ENCODE results near the gene USP34.

DNA sequence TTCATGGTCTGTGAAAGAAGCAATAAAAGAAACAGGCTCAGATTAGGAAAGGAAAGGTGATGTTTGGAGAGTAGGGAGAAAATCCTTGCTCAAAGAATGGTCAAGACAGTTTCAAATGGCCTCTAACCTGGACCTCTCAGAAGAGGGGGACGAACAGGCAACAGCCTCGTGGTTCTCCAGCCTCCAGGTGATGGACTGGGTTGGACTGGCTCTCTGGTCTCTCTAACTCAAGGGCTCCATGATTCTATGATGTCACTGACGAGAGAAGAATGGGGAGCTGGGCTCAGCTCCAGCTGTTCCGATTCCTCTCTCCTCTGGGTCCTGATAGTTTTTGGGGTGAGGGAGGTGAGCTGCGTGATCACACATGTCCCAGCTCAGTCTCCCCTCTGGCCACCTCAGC is 309.0 kb downstream of the USP34 start, which contains the start of gene C2orf74:
- TF ChIP-seq ZBTB44 (tag by site-specific recombination; IDR thresholded peaks at IDR 0.05) (no peak), ZNF121 (tag by site-specific recombination; IDR thresholded peaks at IDR 0.05) (no peak), ZNF501 (tag by site-specific recombination; IDR thresholded peaks at IDR 0.05) (no peak), SP3 (tag by site-specific recombination; IDR thresholded peaks at IDR 0.05) (no peak), ZNF37A (tag by site-specific recombination; IDR thresholded peaks at IDR 0.05) (no peak), ZNF639 (tag by site-specific recombination; IDR thresholded peaks at IDR 0.05) (no peak), ZNF146 (tag by site-specific recombination; IDR thresholded peaks at IDR 0.05) (no peak), REST (tag by site-specific recombination; IDR thresholded peaks at IDR 0.05) (no peak), ZNF777 (tag by site-specific recombination; IDR thresholded peaks at IDR 0.05; ENCODE audit: borderline replicate concordance) (no peak), EGR2 (tag by site-specific recombination; IDR thresholded peaks at IDR 0.05; ENCODE audit: low read depth) (no peak), ATF2 (tag by site-specific recombination; IDR thresholded peaks at IDR 0.05; ENCODE audit: low read depth) (no peak), ZFHX2 (tag by site-specific recombination; conservative IDR thresholded peaks at IDR 0.05) (no peak), ZNF704 (tag by site-specific recombination; IDR thresholded peaks at IDR 0.05) (no peak)
- TF ChIP-seq, protein P1, sequence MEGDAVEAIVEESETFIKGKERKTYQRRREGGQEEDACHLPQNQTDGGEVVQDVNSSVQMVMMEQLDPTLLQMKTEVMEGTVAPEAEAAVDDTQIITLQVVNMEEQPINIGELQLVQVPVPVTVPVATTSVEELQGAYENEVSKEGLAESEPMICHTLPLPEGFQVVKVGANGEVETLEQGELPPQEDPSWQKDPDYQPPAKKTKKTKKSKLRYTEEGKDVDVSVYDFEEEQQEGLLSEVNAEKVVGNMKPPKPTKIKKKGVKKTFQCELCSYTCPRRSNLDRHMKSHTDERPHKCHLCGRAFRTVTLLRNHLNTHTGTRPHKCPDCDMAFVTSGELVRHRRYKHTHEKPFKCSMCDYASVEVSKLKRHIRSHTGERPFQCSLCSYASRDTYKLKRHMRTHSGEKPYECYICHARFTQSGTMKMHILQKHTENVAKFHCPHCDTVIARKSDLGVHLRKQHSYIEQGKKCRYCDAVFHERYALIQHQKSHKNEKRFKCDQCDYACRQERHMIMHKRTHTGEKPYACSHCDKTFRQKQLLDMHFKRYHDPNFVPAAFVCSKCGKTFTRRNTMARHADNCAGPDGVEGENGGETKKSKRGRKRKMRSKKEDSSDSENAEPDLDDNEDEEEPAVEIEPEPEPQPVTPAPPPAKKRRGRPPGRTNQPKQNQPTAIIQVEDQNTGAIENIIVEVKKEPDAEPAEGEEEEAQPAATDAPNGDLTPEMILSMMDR (tag by site-specific recombination; IDR thresholded peaks at IDR 0.05) = no peak
